ENCODE results near the gene PARP2.

- TF ChIP-seq POLR2A (IDR thresholded peaks at IDR 0.05) (no peak), CTCF (IDR thresholded peaks at IDR 0.05) (no peak), EP300 (IDR thresholded peaks at IDR 0.05; ENCODE audit: low read depth) (no peak), POLR2AphosphoS5 (IDR thresholded peaks at IDR 0.05) (no peak)
Measured at GRCh38 chr14:20306079-20306423, 37.4 kb upstream of the PARP2 start.

All from transverse colon (tissue), 4 donors.